DOHH2 (cell line): ENCODE data around the gene CARMIL1.

Experiments used
- EZH2phosphoT487 ChIP-seq: fragments of 200-600 bp; sonication (generic); IDR thresholded peaks from 2 replicates; pipeline ENCODE4 v1.6.1; 2017; ENCODE audit warnings: borderline replicate concordance, mild to moderate bottlenecking, antibody characterized with exemption, low read length, moderate library complexity, mixed read lengths
- TF ChIP-seq, protein P1 (sequence below): fragments of 200-600 bp; sonication (generic); IDR thresholded peaks from one replicate; pipeline ENCODE4 v1.5.1; 2014; ENCODE audit warnings: antibody characterized with exemption, mild to moderate bottlenecking, low read depth, low read length; ENCODE audit not compliant: poor library complexity, severe bottlenecking

DNA sequence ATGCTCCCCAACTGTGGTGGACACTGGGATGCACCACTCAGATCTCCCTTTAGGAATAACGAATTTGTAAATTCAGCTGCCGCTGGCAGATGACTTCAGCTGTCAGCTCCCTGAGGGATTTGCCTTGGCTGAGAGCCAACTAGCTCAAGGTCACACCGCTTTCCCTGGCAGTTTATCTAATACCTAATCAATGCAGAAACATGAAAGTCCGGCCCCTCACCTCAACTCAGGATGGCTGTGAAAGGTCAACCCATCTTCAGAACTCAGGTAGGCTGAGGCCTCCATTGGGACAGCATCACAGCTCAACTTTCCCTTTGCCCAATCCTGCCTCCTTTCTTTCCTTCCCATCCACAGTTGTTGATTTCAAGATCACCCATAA, 350.0 kb downstream of the CARMIL1 start:
- TF ChIP-seq, protein P1, sequence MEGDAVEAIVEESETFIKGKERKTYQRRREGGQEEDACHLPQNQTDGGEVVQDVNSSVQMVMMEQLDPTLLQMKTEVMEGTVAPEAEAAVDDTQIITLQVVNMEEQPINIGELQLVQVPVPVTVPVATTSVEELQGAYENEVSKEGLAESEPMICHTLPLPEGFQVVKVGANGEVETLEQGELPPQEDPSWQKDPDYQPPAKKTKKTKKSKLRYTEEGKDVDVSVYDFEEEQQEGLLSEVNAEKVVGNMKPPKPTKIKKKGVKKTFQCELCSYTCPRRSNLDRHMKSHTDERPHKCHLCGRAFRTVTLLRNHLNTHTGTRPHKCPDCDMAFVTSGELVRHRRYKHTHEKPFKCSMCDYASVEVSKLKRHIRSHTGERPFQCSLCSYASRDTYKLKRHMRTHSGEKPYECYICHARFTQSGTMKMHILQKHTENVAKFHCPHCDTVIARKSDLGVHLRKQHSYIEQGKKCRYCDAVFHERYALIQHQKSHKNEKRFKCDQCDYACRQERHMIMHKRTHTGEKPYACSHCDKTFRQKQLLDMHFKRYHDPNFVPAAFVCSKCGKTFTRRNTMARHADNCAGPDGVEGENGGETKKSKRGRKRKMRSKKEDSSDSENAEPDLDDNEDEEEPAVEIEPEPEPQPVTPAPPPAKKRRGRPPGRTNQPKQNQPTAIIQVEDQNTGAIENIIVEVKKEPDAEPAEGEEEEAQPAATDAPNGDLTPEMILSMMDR = no peak
- TF ChIP-seq EZH2phosphoT487 = no peak
